ENCODE results near the gene C2orf92.

The C2orf92 gene

GRCh38 chr2:97714084-97714949 is 44.8 kb downstream of the C2orf92 start:
- DNase-seq (ENCODE audit: low read depth) = no peak

GRCh38 chr2:97714950-97715652 is 45.6 kb downstream of the C2orf92 start:
- DNase-seq (ENCODE audit: low read depth) = no peak

- no peak for DNase-seq (ENCODE audit: low read depth)
Measured at GRCh38 chr2:97715951-97716694, 46.6 kb downstream of the C2orf92 start.

GRCh38 chr2:97716695-97717612 is 47.4 kb downstream of the C2orf92 start:
- no peak for DNase-seq (ENCODE audit: low read depth)

- no peak for DNase-seq (ENCODE audit: low read depth)
Measured at GRCh38 chr2:97717613-97717995, 48.1 kb downstream of the C2orf92 start.

GRCh38 chr2:97718051-97718882 is 48.8 kb downstream of the C2orf92 start:
- DNase-seq (ENCODE audit: low read depth) = peak; percentile 59

GRCh38 chr2:97718942-97719341 is 49.4 kb downstream of the C2orf92 start:
- DNase-seq (ENCODE audit: low read depth) = no peak

- DNase-seq (ENCODE audit: low read depth) = no peak
Measured at GRCh38 chr2:97719362-97720155, 50.0 kb downstream of the C2orf92 start.

- no peak for DNase-seq (ENCODE audit: low read depth)
Measured at GRCh38 chr2:97720746-97721145, 51.2 kb downstream of the C2orf92 start.

GRCh38 chr2:97722227-97722626 is 52.7 kb downstream of the C2orf92 start:
- no peak for DNase-seq (ENCODE audit: low read depth)

GRCh38 chr2:97723156-97724072 is 53.9 kb downstream of the C2orf92 start:
- no peak for DNase-seq (ENCODE audit: low read depth)

GRCh38 chr2:97724073-97724410 is 54.5 kb downstream of the C2orf92 start:
- no peak for DNase-seq (ENCODE audit: low read depth)

- DNase-seq (ENCODE audit: low read depth) = no peak
Measured at GRCh38 chr2:97724501-97724900, 55.0 kb downstream of the C2orf92 start.

GRCh38 chr2:97724946-97725688 is 55.6 kb downstream of the C2orf92 start:
- no peak for DNase-seq (ENCODE audit: low read depth)

- no peak for DNase-seq (ENCODE audit: low read depth)
Measured at GRCh38 chr2:97726261-97727064, 57.0 kb downstream of the C2orf92 start.

- no peak for DNase-seq (ENCODE audit: low read depth)
Measured at GRCh38 chr2:97727296-97727695, 57.8 kb downstream of the C2orf92 start.

- DNase-seq (ENCODE audit: low read depth) = no peak
Measured at GRCh38 chr2:97728091-97728731, 58.7 kb downstream of the C2orf92 start.

Data from activated T-helper 1 cell treated with Interleukin-2 at 50 U/mL for 16 hours (primary cell).